NCI-H345 treated with DMSO at 0.1 percent for 48 hours (cell line): ENCODE measurements around the gene TECPR2.

ENCODE experiments used
- DNase-seq: peaks from one replicate; lab custom pipeline; 2025; ENCODE audit not compliant: unreplicated experiment; lab: John Stamatoyannopoulos, UW

TECPR2 gene

GRCh38 chr14:102464006-102464405 lies 101.3 kb downstream of the TECPR2 start:
- DNase-seq, result no peak

GRCh38 chr14:102464846-102465341 lies 102.2 kb downstream of the TECPR2 start:
- DNase-seq, result no peak

- DNase-seq, result no peak
Observed at GRCh38 chr14:102469261-102469660, 106.5 kb downstream of the TECPR2 start.

- DNase-seq, result no peak
Observed at GRCh38 chr14:102471921-102472790, 109.4 kb downstream of the TECPR2 start.

GRCh38 chr14:102472791-102473150 lies 110.0 kb downstream of the TECPR2 start:
- no peak for DNase-seq

- no peak for DNase-seq
Observed at GRCh38 chr14:102473559-102473958, 110.8 kb downstream of the TECPR2 start.

GRCh38 chr14:102474934-102475333 lies 112.2 kb downstream of the TECPR2 start:
- no peak for DNase-seq

GRCh38 chr14:102479107-102479506 lies 116.4 kb downstream of the TECPR2 start:
- no peak for DNase-seq

- no peak for DNase-seq
Observed at GRCh38 chr14:102479777-102480176, 117.0 kb downstream of the TECPR2 start.

- no peak for DNase-seq
Observed at GRCh38 chr14:102481371-102481770, 118.6 kb downstream of the TECPR2 start.

- no peak for DNase-seq
Observed at GRCh38 chr14:102481791-102482238, 119.1 kb downstream of the TECPR2 start.

- no peak for DNase-seq
Observed at GRCh38 chr14:102484316-102484715, 121.6 kb downstream of the TECPR2 start.

- no peak for DNase-seq
Observed at GRCh38 chr14:102485693-102486512, 123.2 kb downstream of the TECPR2 start.

- DNase-seq, result no peak
Observed at GRCh38 chr14:102486513-102487203, 123.9 kb downstream of the TECPR2 start.

- DNase-seq, result no peak
Observed at GRCh38 chr14:102487204-102487577, 124.5 kb downstream of the TECPR2 start.

- DNase-seq, result no peak
Observed at GRCh38 chr14:102490456-102490855, 127.7 kb downstream of the TECPR2 start.

- DNase-seq, result no peak
Observed at GRCh38 chr14:102491366-102491765, 128.6 kb downstream of the TECPR2 start.

GRCh38 chr14:102491786-102492530 lies 129.2 kb downstream of the TECPR2 start:
- DNase-seq, result no peak

GRCh38 chr14:102492531-102492910 lies 129.8 kb downstream of the TECPR2 start:
- no peak for DNase-seq

- no peak for DNase-seq
Observed at GRCh38 chr14:102493096-102493495, 130.4 kb downstream of the TECPR2 start.

- no peak for DNase-seq
Observed at GRCh38 chr14:102493585-102493984, 130.8 kb downstream of the TECPR2 start.
